Measurements from ENCODE around the gene CDK14. TPM values are rescaled to one million over a fixed set of nuclear protein-coding genes. Genes with fewer than 3 reads are reported as not detected.

The CDK14 gene
- total and polyA plus RNA-seq, 10 of the 15 experiments (the other 5 are each of a cell fraction or from before 2014, with no cell fraction given), result 6.5 to 61.3 (median 24.2) TPM

- ChIA-PET CTCF (interaction anchor here (1.1 to 1.5 kb wide), 3 partner anchors 9 to 47 kb away, joined by 3 read pairs; no protein-coding TSS in a partner anchor), SMC1A (ENCODE audit: uncharacterized antibody, unreplicated experiment) (no interaction called here), POLR2A (no interaction called here), RAD21 (ENCODE audit: unreplicated experiment) (no interaction called here)
- FAIRE-seq, result no peak
- no peaks in the 10 kb centered on the region for H3K9me3 ChIP-seq (replicated peaks; ENCODE audit: control insufficient read depth, insufficient read depth, low read length)
- H3K4me2 ChIP-seq (ENCODE audit: control insufficient read depth, insufficient read depth), result no peak overlapping the region
- H3K9ac ChIP-seq (ENCODE audit: control insufficient read depth, insufficient read depth, low read length), result no peak overlapping the region
- 100% methylated on average over 1 of the region's 1 CpG for WGBS (ENCODE audit: insufficient coverage, insufficient replicate concordance, low lambda C conversion rate, missing lambda C conversion rate)
- no peaks in the 10 kb centered on the region for H3K4me1 ChIP-seq (ENCODE audit: control insufficient read depth, insufficient read depth, low read length)
- TF ChIP-seq USF1 (IDR thresholded peaks at IDR 0.05; ENCODE audit: borderline replicate concordance, extremely low read length, insufficient read depth, low read depth, low read length), result no peak
- no peaks in the 10 kb centered on the region for H3K36me3 ChIP-seq (ENCODE audit: control insufficient read depth in 2 of 2, insufficient read depth in 2 of 2, low read length in 1 of 2)
- BruUV-seq (replicated peaks), result no TSS peak
- no peak for DNase-seq (ENCODE audit: low read depth, low spot score)
- no peaks in the 10 kb centered on the region for H4K20me1 ChIP-seq (ENCODE audit: control insufficient read depth, insufficient read depth)
- H3K79me2 ChIP-seq (ENCODE audit: control insufficient read depth, insufficient read depth, low read length), result no peaks in the 10 kb centered on the region
- no peak overlapping the region for H2AFZ ChIP-seq (ENCODE audit: control insufficient read depth, low read depth, low read length)
- H3K27ac ChIP-seq (ENCODE audit: control insufficient read depth, insufficient read depth), result no peak overlapping the region
- no peak for ATAC-seq
- no peaks in the 10 kb centered on the region for H3K27me3 ChIP-seq (replicated peaks in 1 of 2; ENCODE audit: control insufficient read depth in 2 of 2, insufficient read depth in 2 of 2, low read length in 1 of 2)
- H3K4me3 ChIP-seq, result no peak overlapping the region
- in situ Hi-C loops (cut with MboI), result no loop called here
- intact Hi-C loops (cut with micrococcal nuclease; ENCODE audit: unreplicated experiment), result no loop called here
These were observed 447.1 kb downstream of the CDK14 start for GRCh38 chr7:91043186-91043585.

- Histone ChIP-seq H3K9me3 (replicated peaks; ENCODE audit: control insufficient read depth, insufficient read depth, low read length) (no peaks in the 10 kb centered on the region), H2AFZ (ENCODE audit: control insufficient read depth, low read depth, low read length) (no peak overlapping the region), H3K36me3 (ENCODE audit: control insufficient read depth in 2 of 2, insufficient read depth in 2 of 2, low read length in 1 of 2) (no peaks in the 10 kb centered on the region), H3K9ac (ENCODE audit: control insufficient read depth, insufficient read depth, low read length) (no peak overlapping the region), H3K27ac (ENCODE audit: control insufficient read depth, insufficient read depth) (no peak overlapping the region), H4K20me1 (ENCODE audit: control insufficient read depth, insufficient read depth) (no peaks in the 10 kb centered on the region), H3K4me2 (ENCODE audit: control insufficient read depth, insufficient read depth) (no peak overlapping the region), H3K79me2 (ENCODE audit: control insufficient read depth, insufficient read depth, low read length) (no peaks in the 10 kb centered on the region), H3K4me1 (ENCODE audit: control insufficient read depth, insufficient read depth, low read length) (no peaks in the 10 kb centered on the region), H3K27me3 (replicated peaks in 1 of 2; ENCODE audit: control insufficient read depth in 2 of 2, insufficient read depth in 2 of 2, low read length in 1 of 2) (no peaks in the 10 kb centered on the region), H3K4me3 (no peak overlapping the region)
- SMC1A ChIA-PET (ENCODE audit: uncharacterized antibody, unreplicated experiment), result interaction anchor here (1.4 to 2.5 kb wide), 2 partner anchors 10 to 336 kb away, joined by 7 to 13 read pairs; no protein-coding TSS in a partner anchor
- in situ Hi-C loops (cut with MboI), result no loop called here
- 86% methylated on average over 6 of the region's 6 CpGs for WGBS (ENCODE audit: insufficient coverage, insufficient replicate concordance, low lambda C conversion rate, missing lambda C conversion rate)
- CTCF ChIA-PET, result interaction anchor here (1.3 to 1.5 kb wide), 2 partner anchors 10 to 335 kb away, joined by 3 to 4 read pairs; no protein-coding TSS in a partner anchor
- intact Hi-C loops (cut with micrococcal nuclease; ENCODE audit: unreplicated experiment), result no loop called here
- no TSS peak for BruUV-seq (replicated peaks)
- FAIRE-seq, result no peak
- ATAC-seq, result no peak
- POLR2A ChIA-PET, result no interaction called here
- DNase-seq (ENCODE audit: low read depth, low spot score), result no peak
- RAD21 ChIA-PET (ENCODE audit: unreplicated experiment), result no interaction called here
- no peak for TF ChIP-seq HCFC1 (IDR thresholded peaks at IDR 0.05; ENCODE audit: low read length)
- no peak for TF ChIP-seq SKIL (IDR thresholded peaks at IDR 0.05; ENCODE audit: low read depth, poor library complexity, severe bottlenecking)
- no peak for TF ChIP-seq ZSCAN29 (IDR thresholded peaks at IDR 0.05)
- TF ChIP-seq HDAC2 (IDR thresholded peaks at IDR 0.05), result no peak
- TF ChIP-seq ZNF217 (IDR thresholded peaks at IDR 0.05), result no peak
- TF ChIP-seq ZBTB11 (CRISPR knock-in tag; IDR thresholded peaks at IDR 0.05), result no peak
- TF ChIP-seq EZH2 (IDR thresholded peaks at IDR 0.05; ENCODE audit: borderline replicate concordance, control insufficient read depth, low read depth, low read length), result no peak
- no peak for TF ChIP-seq PAX8 (IDR thresholded peaks at IDR 0.05)
These were observed 448.0 kb downstream of the CDK14 start for GRCh38 chr7:91043924-91044645.

Data from GM12878 (cell line).